Activated CD4-positive, alpha-beta memory T cell treated with anti-CD3 and anti-CD28 coated beads, Interleukin-2, amount 10 ng/mL, durations not matched to agents 7 days and 5 days (primary cell): ENCODE data around the gene BRD3. TPM values are rescaled to one million over a fixed set of nuclear protein-coding genes. Genes with fewer than 3 reads are reported as not detected.

Experiments used
- CTCF ChIA-PET: fragments of 350-600 bp; sonication (Branson Sonifier 250); formaldehyde crosslinking; loops from one replicate; lab custom pipeline; 2021; ENCODE audit warnings: antibody characterized with exemption, inconsistent platforms; lab: Charles Lee
- POLR2A ChIA-PET: fragments of 350-600 bp; sonication (Branson Sonifier 250); formaldehyde crosslinking; loops from one replicate; lab custom pipeline; 2021; ENCODE audit warnings: antibody characterized with exemption; lab: Charles Lee
- DNase-seq: peaks from one replicate; pipeline ENCODE4 v3.0.0-alpha.2; 2020
- H3K27ac Mint-ChIP-seq: one replicate; pipeline ENCODE4 v1.8.0; 2021; ENCODE audit warnings: mild to moderate bottlenecking, mixed read lengths
- H3K27me3 Mint-ChIP-seq: one replicate; pipeline ENCODE4 v1.8.0; 2021; ENCODE audit warnings: mixed read lengths
- H3K36me3 Mint-ChIP-seq: one replicate; pipeline ENCODE4 v1.8.0; 2021; ENCODE audit warnings: low read depth, mixed read lengths
- H3K4me1 Mint-ChIP-seq: one replicate; pipeline ENCODE4 v1.8.0; 2021; ENCODE audit warnings: mixed read lengths
- H3K4me3 Mint-ChIP-seq: one replicate; pipeline ENCODE4 v1.8.0; 2021; ENCODE audit warnings: mild to moderate bottlenecking, mixed read lengths
- H3K9me3 Mint-ChIP-seq: one replicate; pipeline ENCODE4 v1.8.0; 2021; ENCODE audit warnings: mixed read lengths
- total RNA-seq, 2 experiments: library from RNA; stranded (reverse); gene quantifications; one replicate each; pipeline ENCODE4 v1.2.3, GENCODE V29; 2021

Gene BRD3
- total RNA-seq, 2 experiments from 2014 or later, result 26.0 to 29.3 TPM

- ChIA-PET CTCF (no interaction called here), POLR2A (no interaction called here)
- no peaks in the 10 kb centered on the region for H3K4me1 Mint-ChIP-seq
- no peaks in the 10 kb centered on the region for H3K27me3 Mint-ChIP-seq
- no peaks in the 10 kb centered on the region for H3K9me3 Mint-ChIP-seq
- no peak for DNase-seq
- H3K4me3 Mint-ChIP-seq, result no peak overlapping the region
- H3K27ac Mint-ChIP-seq, result no peak overlapping the region
- no peaks in the 10 kb centered on the region for H3K36me3 Mint-ChIP-seq
Measured at GRCh38 chr9:133982971-133983720, 84.7 kb downstream of the BRD3 start.

- Mint-ChIP-seq H3K9me3 (no peaks in the 10 kb centered on the region), H3K27ac (no peak overlapping the region), H3K36me3 (no peaks in the 10 kb centered on the region), H3K27me3 (no peaks in the 10 kb centered on the region), H3K4me1 (no peaks in the 10 kb centered on the region), H3K4me3 (no peak overlapping the region)
- CTCF ChIA-PET, result no interaction called here
- POLR2A ChIA-PET, result no interaction called here
- no peak for DNase-seq
Measured at GRCh38 chr9:133981958-133982681, 85.7 kb downstream of the BRD3 start.

- H3K27ac Mint-ChIP-seq, result no peak overlapping the region
- no peak for DNase-seq
- no peak overlapping the region for H3K4me3 Mint-ChIP-seq
- no peaks in the 10 kb centered on the region for H3K36me3 Mint-ChIP-seq
- H3K9me3 Mint-ChIP-seq, result no peaks in the 10 kb centered on the region
- CTCF ChIA-PET, result no interaction called here
- POLR2A ChIA-PET, result no interaction called here
- no peaks in the 10 kb centered on the region for H3K4me1 Mint-ChIP-seq
- no peaks in the 10 kb centered on the region for H3K27me3 Mint-ChIP-seq
Measured at GRCh38 chr9:133981589-133981957, 86.3 kb downstream of the BRD3 start.

- Mint-ChIP-seq H3K36me3 (no peaks in the 10 kb centered on the region), H3K27ac (no peak overlapping the region), H3K9me3 (no peaks in the 10 kb centered on the region), H3K4me3 (no peak overlapping the region), H3K27me3 (no peaks in the 10 kb centered on the region), H3K4me1 (no peaks in the 10 kb centered on the region)
- ChIA-PET CTCF (no interaction called here), POLR2A (no interaction called here)
- no peak for DNase-seq
Measured at GRCh38 chr9:133980864-133981588, 86.8 kb downstream of the BRD3 start.

Other genes starting within 250 kb of the BRD3 start
- gene VAV2, start 75.7 kb downstream of the BRD3 start, total RNA-seq, result 1 to 10 TPM; 2.4 to 2.9 TPM
- 10 to 100 TPM in 1 of 2 experiments, 1 to 10 TPM in 1; 9.6 to 10.3 TPM for gene BRD3OS, start 42.5 kb downstream of the BRD3 start, total RNA-seq
- 10 to 100 TPM; 32.1 to 32.7 TPM for gene WDR5, start 68.1 kb upstream of the BRD3 start, total RNA-seq
- gene RNU6ATAC, start 96.5 kb upstream of the BRD3 start, total RNA-seq, result 10 to 100 TPM; 21.7 to 22.1 TPM